Measurements from ENCODE around the gene HOXC6. TPM values are rescaled to one million over a fixed set of nuclear protein-coding genes. Genes with fewer than 3 reads are reported as not detected.
A peak's percentile ranks its signal among the peaks of the same experiment; 100 is the strongest.

Gene HOXC6
- total and polyA plus RNA-seq, 9 of the 15 experiments (the other 6 are each of a cell fraction or from before 2014, with no cell fraction given) = 0.06 to 4.0 (median 1.4) TPM

DNA sequence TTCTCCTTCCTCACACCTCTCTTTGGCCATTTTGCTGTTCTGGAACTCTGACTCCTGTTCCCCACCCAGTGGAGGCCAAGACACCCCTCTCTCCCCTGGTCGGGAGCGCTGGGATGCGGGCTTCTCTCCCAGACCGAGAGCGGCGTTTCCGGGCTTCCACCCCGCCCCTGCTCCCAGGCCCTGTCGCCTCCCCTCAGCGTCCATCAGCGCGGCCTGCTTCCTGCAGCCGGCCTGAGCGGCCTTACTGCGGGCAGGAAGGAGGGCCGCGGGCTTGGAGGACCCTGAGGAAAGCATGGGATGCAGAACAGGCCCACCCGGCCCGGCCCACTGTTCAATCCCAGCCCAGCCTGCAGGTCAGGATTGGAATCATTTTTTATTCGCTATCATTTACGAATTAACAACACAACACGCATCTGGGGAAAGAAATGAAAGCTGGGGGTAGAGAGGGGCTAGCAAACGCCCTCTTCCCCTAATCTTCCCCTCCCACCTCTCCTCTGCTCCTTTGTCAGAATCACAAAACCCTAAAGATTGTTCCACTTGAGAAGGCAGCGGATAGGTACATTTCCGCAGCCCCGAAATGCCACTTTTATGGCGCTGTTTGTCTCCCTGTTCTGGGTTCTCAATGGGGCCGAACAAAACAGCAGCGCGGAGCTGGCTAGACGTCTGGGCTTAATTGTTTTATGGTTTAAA, 23.3 kb upstream of the HOXC6 start:
- 80% methylated on average over 24 of the region's 31 CpGs for WGBS (ENCODE audit: insufficient coverage, low coverage, missing lambda C conversion rate)
- ChIA-PET POLR2A (interaction anchor here (0.8 to 1.9 kb wide), 4 partner anchors 18 to 422 kb away, joined by 3 to 8 read pairs (median 4); no protein-coding TSS in a partner anchor), CTCF (ENCODE audit: low intra/inter-chr PET ratio) (interaction anchor here (0.6 to 3.0 kb wide), 14 partner anchors 13 to 212 kb away, joined by 3 to 42 read pairs (median 8); partner anchors contain the start of genes HOXC10 and HOXC5)
- Histone ChIP-seq H3K9me1 (ENCODE audit: control insufficient read depth, insufficient read depth, low read length) (no peaks in the 10 kb centered on the region), H3K4me1 (replicated peaks in 1 of 2; ENCODE audit: control insufficient read depth in 2 of 2, insufficient read depth in 2 of 2, low read length in 2 of 2) (peaks cover 21 to 52% of the 10 kb centered on the region in 2 experiments), H3K4me3 (no peak overlapping the region), H3K4me2 (ENCODE audit: insufficient read depth, low read length) (no peak overlapping the region), H3K9ac (ENCODE audit: insufficient read depth in 1 of 2, low read depth in 2 of 2, low read length in 2 of 2) (no peak overlapping the region), H3K36me3 (ENCODE audit: control insufficient read depth, insufficient read depth, low read length) (no peaks in the 10 kb centered on the region), H3K27ac (ENCODE audit: extremely low read depth, low read depth, low read length) (no peak overlapping the region), H3K9me3 (replicated peaks; ENCODE audit: control insufficient read depth, insufficient read depth, low read depth, low read length) (no peaks in the 10 kb centered on the region), H3K27me3 (ENCODE audit: control insufficient read depth in 2 of 2, insufficient read depth in 2 of 2, low read length in 2 of 2) (no peaks in the 10 kb centered on the region), H3K79me2 (ENCODE audit: control insufficient read depth, insufficient read depth, low read length) (peaks cover 13% of the 10 kb centered on the region), H2AFZ (ENCODE audit: low read depth, low read length) (no peak overlapping the region), H4K20me1 (replicated peaks; ENCODE audit: control insufficient read depth, insufficient read depth, low read length) (no peaks in the 10 kb centered on the region; the same call in 1 of the 2 replicates)
- intact Hi-C loops (cut with micrococcal nuclease) = loop anchor here (2.0 kb wide), 1 partner anchor 20 kb away; the partner anchor contains the start of gene HOXC10
- no TSS peak for BruUV-seq (replicated peaks)
- DNase-seq (ENCODE audit: extremely low read depth in 1 of 4, low spot score in 3 of 4) (no peak), FAIRE-seq (no peak), ATAC-seq (no peak)
- in situ Hi-C loops (cut with MboI) = no loop called here
- TF ChIP-seq POLR2G (IDR thresholded peaks at IDR 0.05; ENCODE audit: low read depth, low read length) = peak; percentile 27; the same call in 1 of the 2 replicates
- TF ChIP-seq, protein P1, sequence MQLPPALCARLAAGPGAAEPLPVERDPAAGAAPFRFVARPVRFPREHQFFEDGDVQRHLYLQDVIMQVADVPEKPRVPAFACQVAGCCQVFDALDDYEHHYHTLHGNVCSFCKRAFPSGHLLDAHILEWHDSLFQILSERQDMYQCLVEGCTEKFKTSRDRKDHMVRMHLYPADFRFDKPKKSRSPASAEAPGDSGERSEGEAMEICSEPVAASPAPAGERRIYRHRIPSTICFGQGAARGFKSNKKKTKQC (CRISPR knock-in tag; IDR thresholded peaks at IDR 0.05) = no peak
- TF ChIP-seq, protein P2, sequence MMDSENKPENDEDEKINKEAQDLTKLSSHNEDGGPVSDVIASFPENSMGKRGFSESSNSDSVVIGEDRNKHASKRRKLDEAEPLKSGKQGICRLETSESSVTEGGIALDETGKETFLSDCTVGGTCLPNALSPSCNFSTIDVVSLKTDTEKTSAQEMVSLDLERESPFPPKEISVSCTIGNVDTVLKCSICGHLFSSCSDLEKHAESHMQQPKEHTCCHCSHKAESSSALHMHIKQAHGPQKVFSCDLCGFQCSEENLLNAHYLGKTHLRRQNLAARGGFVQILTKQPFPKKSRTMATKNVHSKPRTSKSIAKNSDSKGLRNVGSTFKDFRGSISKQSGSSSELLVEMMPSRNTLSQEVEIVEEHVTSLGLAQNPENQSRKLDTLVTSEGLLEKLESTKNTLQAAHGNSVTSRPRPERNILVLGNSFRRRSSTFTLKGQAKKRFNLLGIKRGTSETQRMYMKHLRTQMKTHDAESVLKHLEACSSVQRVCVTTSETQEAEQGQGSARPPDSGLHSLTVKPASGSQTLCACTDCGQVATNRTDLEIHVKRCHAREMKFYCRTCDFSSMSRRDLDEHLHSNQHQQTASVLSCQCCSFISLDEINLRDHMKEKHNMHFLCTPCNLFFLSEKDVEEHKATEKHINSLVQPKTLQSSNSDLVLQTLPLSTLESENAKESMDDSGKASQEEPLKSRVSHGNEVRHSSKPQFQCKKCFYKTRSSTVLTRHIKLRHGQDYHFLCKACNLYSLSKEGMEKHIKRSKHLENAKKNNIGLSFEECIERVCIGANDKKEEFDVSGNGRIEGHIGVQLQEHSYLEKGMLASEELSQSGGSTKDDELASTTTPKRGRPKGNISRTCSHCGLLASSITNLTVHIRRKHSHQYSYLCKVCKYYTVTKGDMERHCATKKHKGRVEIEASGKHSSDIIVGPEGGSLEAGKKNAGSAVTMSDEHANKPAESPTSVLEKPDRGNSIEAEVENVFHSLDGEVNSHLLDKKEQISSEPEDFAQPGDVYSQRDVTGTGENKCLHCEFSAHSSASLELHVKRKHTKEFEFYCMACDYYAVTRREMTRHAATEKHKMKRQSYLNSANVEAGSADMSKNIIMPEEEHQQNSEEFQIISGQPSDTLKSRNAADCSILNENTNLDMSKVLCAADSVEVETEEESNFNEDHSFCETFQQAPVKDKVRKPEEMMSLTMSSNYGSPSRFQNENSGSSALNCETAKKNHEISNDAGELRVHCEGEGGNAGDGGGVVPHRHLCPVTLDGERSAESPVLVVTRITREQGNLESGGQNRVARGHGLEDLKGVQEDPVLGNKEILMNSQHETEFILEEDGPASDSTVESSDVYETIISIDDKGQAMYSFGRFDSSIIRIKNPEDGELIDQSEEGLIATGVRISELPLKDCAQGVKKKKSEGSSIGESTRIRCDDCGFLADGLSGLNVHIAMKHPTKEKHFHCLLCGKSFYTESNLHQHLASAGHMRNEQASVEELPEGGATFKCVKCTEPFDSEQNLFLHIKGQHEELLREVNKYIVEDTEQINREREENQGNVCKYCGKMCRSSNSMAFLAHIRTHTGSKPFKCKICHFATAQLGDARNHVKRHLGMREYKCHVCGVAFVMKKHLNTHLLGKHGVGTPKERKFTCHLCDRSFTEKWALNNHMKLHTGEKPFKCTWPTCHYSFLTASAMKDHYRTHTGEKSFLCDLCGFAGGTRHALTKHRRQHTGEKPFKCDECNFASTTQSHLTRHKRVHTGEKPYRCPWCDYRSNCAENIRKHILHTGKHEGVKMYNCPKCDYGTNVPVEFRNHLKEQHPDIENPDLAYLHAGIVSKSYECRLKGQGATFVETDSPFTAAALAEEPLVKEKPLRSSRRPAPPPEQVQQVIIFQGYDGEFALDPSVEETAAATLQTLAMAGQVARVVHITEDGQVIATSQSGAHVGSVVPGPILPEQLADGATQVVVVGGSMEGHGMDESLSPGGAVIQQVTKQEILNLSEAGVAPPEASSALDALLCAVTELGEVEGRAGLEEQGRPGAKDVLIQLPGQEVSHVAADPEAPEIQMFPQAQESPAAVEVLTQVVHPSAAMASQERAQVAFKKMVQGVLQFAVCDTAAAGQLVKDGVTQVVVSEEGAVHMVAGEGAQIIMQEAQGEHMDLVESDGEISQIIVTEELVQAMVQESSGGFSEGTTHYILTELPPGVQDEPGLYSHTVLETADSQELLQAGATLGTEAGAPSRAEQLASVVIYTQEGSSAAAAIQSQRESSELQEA (IDR thresholded peaks at IDR 0.05; ENCODE audit: low read depth) = no peak
